ENCODE results near the gene P3H1. TPM values are rescaled to one million over a fixed set of nuclear protein-coding genes. Genes with fewer than 3 reads are reported as not detected.
"Not testable (repeated sequence)": the region's sequence is repeated elsewhere in the genome, so short reads cannot be mapped to it uniquely, and the experiment has no call there.

P3H1 gene
- total RNA-seq, 1 experiment from 2014 or later: 28.3 TPM

DNA sequence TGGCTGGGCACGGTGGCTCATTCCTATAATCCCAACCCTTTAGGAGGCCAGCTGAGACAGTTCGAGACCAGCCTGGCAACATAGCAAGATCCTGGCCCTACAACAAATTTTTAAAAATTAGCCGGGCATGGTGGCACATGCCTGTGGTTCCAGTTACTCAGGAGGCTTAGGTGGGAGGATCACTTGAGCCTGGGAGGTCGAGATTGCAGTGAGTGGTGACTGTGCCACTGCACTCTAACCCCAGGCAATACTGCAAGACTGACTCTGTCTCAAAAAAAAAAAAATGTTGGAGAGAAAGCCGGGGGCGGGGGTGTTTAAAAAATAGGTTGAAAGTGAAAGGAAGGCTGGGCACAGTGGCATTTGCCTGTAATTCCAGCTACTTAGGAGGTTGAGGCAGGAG is 43.3 kb downstream of the P3H1 start:
- ChIA-PET POLR2A (ENCODE audit: unreplicated experiment) (no interaction called here), CTCF (no interaction called here)
- ATAC-seq: no peak
- Histone ChIP-seq H3K27ac (ENCODE audit: low read length) (no peak overlapping the region), H3K9me3 (ENCODE audit: low read length) (no peaks in the 10 kb centered on the region), H3K9me2 (replicated peaks; ENCODE audit: low read length) (no peaks in the 10 kb centered on the region), H4K20me1 (ENCODE audit: low read length) (no peaks in the 10 kb centered on the region), H3K27me3 (ENCODE audit: low read length) (no peaks in the 10 kb centered on the region), H3K4me2 (ENCODE audit: low read length) (no peak overlapping the region), H3K4me3 (ENCODE audit: low read length) (no peak overlapping the region), H2AFZ (ENCODE audit: low read length) (no peak overlapping the region), H3K36me3 (ENCODE audit: low read depth, low read length) (no peaks in the 10 kb centered on the region), H3K79me2 (ENCODE audit: low read length) (no peaks in the 10 kb centered on the region), H3K9ac (ENCODE audit: low read length) (no peak overlapping the region), H3F3A (ENCODE audit: low read length, unreplicated experiment) (no peaks in the 10 kb centered on the region), H3K4me1 (ENCODE audit: insufficient read depth, low read length) (no peaks in the 10 kb centered on the region)
- no peak for DNase-seq
- no TSS peak for BruUV-seq (replicated peaks)
- intact Hi-C loops (cut with micrococcal nuclease): no loop called here
- TF ChIP-seq, protein P1, sequence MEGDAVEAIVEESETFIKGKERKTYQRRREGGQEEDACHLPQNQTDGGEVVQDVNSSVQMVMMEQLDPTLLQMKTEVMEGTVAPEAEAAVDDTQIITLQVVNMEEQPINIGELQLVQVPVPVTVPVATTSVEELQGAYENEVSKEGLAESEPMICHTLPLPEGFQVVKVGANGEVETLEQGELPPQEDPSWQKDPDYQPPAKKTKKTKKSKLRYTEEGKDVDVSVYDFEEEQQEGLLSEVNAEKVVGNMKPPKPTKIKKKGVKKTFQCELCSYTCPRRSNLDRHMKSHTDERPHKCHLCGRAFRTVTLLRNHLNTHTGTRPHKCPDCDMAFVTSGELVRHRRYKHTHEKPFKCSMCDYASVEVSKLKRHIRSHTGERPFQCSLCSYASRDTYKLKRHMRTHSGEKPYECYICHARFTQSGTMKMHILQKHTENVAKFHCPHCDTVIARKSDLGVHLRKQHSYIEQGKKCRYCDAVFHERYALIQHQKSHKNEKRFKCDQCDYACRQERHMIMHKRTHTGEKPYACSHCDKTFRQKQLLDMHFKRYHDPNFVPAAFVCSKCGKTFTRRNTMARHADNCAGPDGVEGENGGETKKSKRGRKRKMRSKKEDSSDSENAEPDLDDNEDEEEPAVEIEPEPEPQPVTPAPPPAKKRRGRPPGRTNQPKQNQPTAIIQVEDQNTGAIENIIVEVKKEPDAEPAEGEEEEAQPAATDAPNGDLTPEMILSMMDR (conservative IDR thresholded peaks at IDR 0.05; ENCODE audit: low read depth, low read length): no peak
- TF ChIP-seq EZH2phosphoT487 (IDR thresholded peaks at IDR 0.05; ENCODE audit: borderline replicate concordance, low read length) (no peak), EZH2 (IDR thresholded peaks at IDR 0.05; ENCODE audit: low read length, unreplicated experiment) (no peak)

DNA sequence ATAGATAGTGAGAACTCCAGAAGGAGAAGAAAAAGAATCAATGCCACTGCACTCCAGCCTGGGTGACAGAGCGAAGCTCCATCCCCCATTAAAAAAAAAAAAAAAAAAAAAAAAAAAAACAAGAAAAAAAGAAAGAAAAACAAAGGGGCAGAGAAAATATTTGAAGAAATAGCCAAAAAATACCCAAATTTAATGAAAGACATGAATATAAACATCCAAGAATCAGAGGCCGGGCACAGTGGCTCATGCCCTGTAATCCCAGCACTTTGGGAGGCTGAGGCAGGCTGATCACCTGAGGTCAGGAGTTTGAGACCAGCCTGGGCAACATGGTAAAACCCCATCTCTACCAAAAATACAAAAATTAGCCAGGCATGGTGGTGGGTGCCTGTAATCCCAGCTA is 44.4 kb downstream of the P3H1 start:
- H3K4me1 ChIP-seq (ENCODE audit: insufficient read depth, low read length); H3K4me3 ChIP-seq (ENCODE audit: low read length); CTCF ChIA-PET; ATAC-seq; H3K27ac ChIP-seq (ENCODE audit: low read length); DNase-seq; H3K9me3 ChIP-seq (ENCODE audit: low read length); intact Hi-C loops (cut with micrococcal nuclease); H3K9me2 ChIP-seq (replicated peaks; ENCODE audit: low read length); BruUV-seq (replicated peaks); H3K79me2 ChIP-seq (ENCODE audit: low read length); H4K20me1 ChIP-seq (ENCODE audit: low read length); H2AFZ ChIP-seq (ENCODE audit: low read length); H3K4me2 ChIP-seq (ENCODE audit: low read length); H3K27me3 ChIP-seq (ENCODE audit: low read length); H3K9ac ChIP-seq (ENCODE audit: low read length); H3K36me3 ChIP-seq (ENCODE audit: low read depth, low read length); H3F3A ChIP-seq (ENCODE audit: low read length, unreplicated experiment): not testable (repeated sequence)
- POLR2A ChIA-PET (ENCODE audit: unreplicated experiment): interaction anchor here (0.6 kb wide), 1 partner anchor 125 kb away, joined by 12 read pairs; no protein-coding TSS in a partner anchor

DNA sequence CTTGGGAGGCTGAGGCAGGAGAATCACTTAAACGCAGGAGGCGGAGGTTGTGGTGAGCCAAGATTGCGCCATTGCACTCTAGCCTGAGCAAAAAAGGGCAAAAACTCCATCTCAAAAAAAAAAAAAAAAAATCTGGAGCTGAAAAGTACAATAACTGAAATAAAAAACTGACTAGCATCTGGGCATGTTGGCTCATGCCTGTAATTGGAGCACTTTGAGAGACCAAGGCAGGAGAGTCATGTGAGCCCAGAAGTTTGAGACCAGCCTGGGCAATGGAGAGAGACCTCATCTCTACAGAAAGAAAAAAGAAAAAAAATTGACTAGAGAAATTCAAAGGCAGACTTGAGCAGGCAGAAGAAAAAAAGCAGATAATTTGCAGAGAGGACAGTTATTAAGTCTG is 44.9 kb downstream of the P3H1 start:
- ATAC-seq: no peak
- H3K9me2 ChIP-seq (replicated peaks; ENCODE audit: low read length): no peaks in the 10 kb centered on the region
- no peak overlapping the region for H3K27ac ChIP-seq (ENCODE audit: low read length)
- DNase-seq: no peak
- no peaks in the 10 kb centered on the region for H3K9me3 ChIP-seq (ENCODE audit: low read length)
- H4K20me1 ChIP-seq (ENCODE audit: low read length): no peaks in the 10 kb centered on the region
- no peak overlapping the region for H3K4me3 ChIP-seq (ENCODE audit: low read length)
- H3K9ac ChIP-seq (ENCODE audit: low read length): no peak overlapping the region
- H3K4me1 ChIP-seq (ENCODE audit: insufficient read depth, low read length): no peaks in the 10 kb centered on the region
- TF ChIP-seq EZH2phosphoT487 (IDR thresholded peaks at IDR 0.05; ENCODE audit: borderline replicate concordance, low read length): no peak
- no peak for TF ChIP-seq EZH2 (IDR thresholded peaks at IDR 0.05; ENCODE audit: low read length, unreplicated experiment)
- TF ChIP-seq, protein P1 (conservative IDR thresholded peaks at IDR 0.05; ENCODE audit: low read depth, low read length): no peak
- H3K79me2 ChIP-seq (ENCODE audit: low read length): no peaks in the 10 kb centered on the region
- intact Hi-C loops (cut with micrococcal nuclease): no loop called here
- ChIA-PET POLR2A (ENCODE audit: unreplicated experiment) (interaction anchor here (0.6 kb wide), 1 partner anchor 124 kb away, joined by 12 read pairs; no protein-coding TSS in a partner anchor), CTCF (no interaction called here)
- H3F3A ChIP-seq (ENCODE audit: low read length, unreplicated experiment): no peaks in the 10 kb centered on the region
- no peaks in the 10 kb centered on the region for H3K36me3 ChIP-seq (ENCODE audit: low read depth, low read length)
- no TSS peak for BruUV-seq (replicated peaks)
- no peak overlapping the region for H2AFZ ChIP-seq (ENCODE audit: low read length)
- H3K27me3 ChIP-seq (ENCODE audit: low read length): no peaks in the 10 kb centered on the region
- no peak overlapping the region for H3K4me2 ChIP-seq (ENCODE audit: low read length)
